ENCODE measurements around the gene FAM171A2.

- no peak for TF ChIP-seq CTCF (IDR thresholded peaks at IDR 0.05)
- peak; percentile 61 for TF ChIP-seq EZH2 (IDR thresholded peaks at IDR 0.05)
- no peak for TF ChIP-seq EZH2phosphoT487 (IDR thresholded peaks at IDR 0.05)
Measured at GRCh38 chr17:44315760-44316731, 47.6 kb downstream of the FAM171A2 start.
